GM23338 (cell line): ENCODE data around the gene COLQ. TPM values are rescaled to one million over a fixed set of nuclear protein-coding genes. Genes with fewer than 3 reads are reported as not detected.

ENCODE experiments used
- ATAC-seq: fragments of 200-7000 bp; cut with Tn5 transposase; 3 replicates; pipeline ENCODE4 v1.9.1; 2020
- DNase-seq: peaks from one replicate; pipeline ENCODE4 v3.0.0-alpha.2; 2015; ENCODE audit warnings: low spot score
- H2AFZ ChIP-seq: fragments of 200-600 bp; sonication (generic); 2 replicates; pipeline ENCODE4 v1.8.0; 2016; ENCODE audit warnings: antibody characterized with exemption, mild to moderate bottlenecking, moderate library complexity
- H3F3A ChIP-seq: fragments of 200-600 bp; sonication (generic); replicated peaks from 2 replicates; pipeline ENCODE4 v1.8.0; 2017; ENCODE audit warnings: antibody characterized with exemption, mixed run types, low read depth
- H3K27ac ChIP-seq: fragments of 200-600 bp; sonication (generic); 2 replicates; pipeline ENCODE4 v1.6.1; 2016; ENCODE audit warnings: low read depth
- H3K27me3 ChIP-seq: fragments of 200-600 bp; sonication (generic); 2 replicates; pipeline ENCODE4 v1.8.0; 2016; ENCODE audit warnings: mild to moderate bottlenecking, mixed run types, moderate library complexity; ENCODE audit not compliant: insufficient read depth
- H3K36me3 ChIP-seq: fragments of 200-600 bp; sonication (generic); 2 replicates; pipeline ENCODE4 v1.8.0; 2016; ENCODE audit warnings: mild to moderate bottlenecking; ENCODE audit not compliant: insufficient read depth
- H3K4me1 ChIP-seq: fragments of 200-600 bp; sonication (generic); 2 replicates; pipeline ENCODE4 v1.8.0; 2016; ENCODE audit warnings: mild to moderate bottlenecking, moderate library complexity; ENCODE audit not compliant: insufficient read depth
- H3K4me2 ChIP-seq: fragments of 200-600 bp; sonication (generic); 2 replicates; pipeline ENCODE4 v1.7.1; 2017; ENCODE audit warnings: mixed run types
- H3K4me3 ChIP-seq: fragments of 200-600 bp; sonication (generic); 2 replicates; pipeline ENCODE4 v1.6.1; 2016; ENCODE audit warnings: mixed run types
- H3K79me2 ChIP-seq: fragments of 200-600 bp; sonication (generic); replicated peaks from 2 replicates; pipeline ENCODE4 v1.8.0; 2017; ENCODE audit warnings: mild to moderate bottlenecking; ENCODE audit not compliant: insufficient read depth
- H3K9me2 ChIP-seq: fragments of 200-600 bp; sonication (generic); 2 replicates; pipeline ENCODE4 v1.8.0; 2017; ENCODE audit not compliant: insufficient read depth
- H4K20me1 ChIP-seq: fragments of 200-600 bp; sonication (generic); replicated peaks from 2 replicates; pipeline ENCODE4 v1.8.0; 2017; ENCODE audit warnings: mild to moderate bottlenecking; ENCODE audit not compliant: insufficient read depth
- H3K27ac Mint-ChIP-seq: 2 replicates; pipeline ENCODE4 v1.8.0; 2020; ENCODE audit warnings: inconsistent platforms, mild to moderate bottlenecking, moderate library complexity, mixed read lengths
- H3K27me3 Mint-ChIP-seq: 3 replicates; pipeline ENCODE4 v1.8.0; 2022; ENCODE audit warnings: low read depth, mild to moderate bottlenecking, moderate library complexity, mixed read lengths, inconsistent platforms; ENCODE audit not compliant: insufficient read depth, poor library complexity
- H3K36me3 Mint-ChIP-seq: 3 replicates; pipeline ENCODE4 v1.8.0; 2021; ENCODE audit warnings: low read depth, mild to moderate bottlenecking, inconsistent platforms, moderate library complexity, mixed read lengths
- H3K4me1 Mint-ChIP-seq: 3 replicates; pipeline ENCODE4 v1.8.0; 2020; ENCODE audit warnings: mild to moderate bottlenecking, inconsistent platforms, mixed read lengths
- H3K4me3 Mint-ChIP-seq: 3 replicates; pipeline ENCODE4 v1.8.0; 2021; ENCODE audit warnings: moderate library complexity, mild to moderate bottlenecking, inconsistent platforms, mixed read lengths
- H3K9me3 Mint-ChIP-seq: 3 replicates; pipeline ENCODE4 v1.8.0; 2020; ENCODE audit warnings: moderate library complexity, mild to moderate bottlenecking, inconsistent platforms, mixed read lengths
- CREB1 ChIP-seq: fragments of 250-450 bp; sonication (Bioruptor Pico); IDR thresholded peaks from 2 replicates; pipeline ENCODE4 v1.5.0; 2020; ENCODE audit warnings: low read depth, mild to moderate bottlenecking, moderate library complexity
- POLR2AphosphoS5 ChIP-seq: IDR thresholded peaks from 2 replicates; pipeline ENCODE4 v1.6.1; 2016; ENCODE audit warnings: antibody characterized with exemption, low read depth
- STAT1 ChIP-seq: IDR thresholded peaks from one replicate; pipeline ENCODE4 v1.6.1; 2016; ENCODE audit warnings: antibody characterized with exemption; ENCODE audit not compliant: unreplicated experiment
- ZNF331 ChIP-seq: fragments of 250-450 bp; sonication (Bioruptor Pico); IDR thresholded peaks from 2 replicates; pipeline ENCODE4 v1.5.0; 2020; ENCODE audit warnings: low read depth, mild to moderate bottlenecking, moderate library complexity
- polyA plus RNA-seq: library from polyadenylated mRNA; unstranded; fragments of >200 nt; fragmentation: Nextera tagmentation; extraction: Ambion mirVana; gene quantifications from 2 replicates; pipeline ENCODE4 v1.2.1, GENCODE V29; 2016
- total RNA-seq: library from RNA; depleted of rRNA; stranded (reverse); fragments of >200 nt; shearing (Covaris generic); gene quantifications from 2 replicates; pipeline ENCODE4 v1.2.3, GENCODE V29; 2014
- TF ChIP-seq, protein P1 (sequence below), 2 experiments: fragments of 200-600 bp in 1 of 2; sonication (generic) in 1 of 2; conservative IDR thresholded peaks; 2 replicates each; pipeline versions ENCODE4 v1.5.1 to v1.6.1; 2016 to 2017; ENCODE audit warnings: antibody characterized with exemption in 2 of 2, low read depth in 2 of 2, mild to moderate bottlenecking in 2 of 2, moderate library complexity in 1 of 2

COLQ gene
- total and polyA plus RNA-seq, 2 experiments from 2014 or later: 0.78 to 2.0 TPM

GRCh38 chr3:15557511-15557946 lies 36.0 kb upstream of the COLQ start:
- H3K27ac ChIP-seq: no peak overlapping the region
- H3K79me2 ChIP-seq: no peaks in the 10 kb centered on the region; the same call in 1 of the 2 replicates
- no peak overlapping the region for H2AFZ ChIP-seq
- H3K27ac Mint-ChIP-seq: peak overlapping the region; percentile 63; the same call in 1 of the 2 replicates
- no peaks in the 10 kb centered on the region; the same call in 1 of the 2 replicates for H3F3A ChIP-seq
- peak; percentile 82 for DNase-seq
- H3K36me3 ChIP-seq: peaks cover 2% of the 10 kb centered on the region; the same call in 1 of the 2 replicates
- H3K36me3 Mint-ChIP-seq: peaks cover 22% of the 10 kb centered on the region
- TF ChIP-seq, protein P1, sequence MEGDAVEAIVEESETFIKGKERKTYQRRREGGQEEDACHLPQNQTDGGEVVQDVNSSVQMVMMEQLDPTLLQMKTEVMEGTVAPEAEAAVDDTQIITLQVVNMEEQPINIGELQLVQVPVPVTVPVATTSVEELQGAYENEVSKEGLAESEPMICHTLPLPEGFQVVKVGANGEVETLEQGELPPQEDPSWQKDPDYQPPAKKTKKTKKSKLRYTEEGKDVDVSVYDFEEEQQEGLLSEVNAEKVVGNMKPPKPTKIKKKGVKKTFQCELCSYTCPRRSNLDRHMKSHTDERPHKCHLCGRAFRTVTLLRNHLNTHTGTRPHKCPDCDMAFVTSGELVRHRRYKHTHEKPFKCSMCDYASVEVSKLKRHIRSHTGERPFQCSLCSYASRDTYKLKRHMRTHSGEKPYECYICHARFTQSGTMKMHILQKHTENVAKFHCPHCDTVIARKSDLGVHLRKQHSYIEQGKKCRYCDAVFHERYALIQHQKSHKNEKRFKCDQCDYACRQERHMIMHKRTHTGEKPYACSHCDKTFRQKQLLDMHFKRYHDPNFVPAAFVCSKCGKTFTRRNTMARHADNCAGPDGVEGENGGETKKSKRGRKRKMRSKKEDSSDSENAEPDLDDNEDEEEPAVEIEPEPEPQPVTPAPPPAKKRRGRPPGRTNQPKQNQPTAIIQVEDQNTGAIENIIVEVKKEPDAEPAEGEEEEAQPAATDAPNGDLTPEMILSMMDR (conservative IDR thresholded peaks at IDR 0.05; ENCODE audit: low read depth in 2 of 2): peak; percentile 41 to 73
- TF ChIP-seq ZNF331 (CRISPR knock-in tag): no peak
- H3K27me3 ChIP-seq: no peaks in the 10 kb centered on the region
- peak; percentile 93 for ATAC-seq
- no peak overlapping the region for H3K4me2 ChIP-seq
- no peaks in the 10 kb centered on the region; the same call in none of the 2 replicates for H4K20me1 ChIP-seq
- no peaks in the 10 kb centered on the region for H3K4me1 ChIP-seq
- H3K4me3 Mint-ChIP-seq: no peak overlapping the region
- no peak overlapping the region for H3K4me3 ChIP-seq
- peaks cover 6% of the 10 kb centered on the region; the same call in 1 of the 3 replicates for H3K4me1 Mint-ChIP-seq
- no peaks in the 10 kb centered on the region for H3K9me3 Mint-ChIP-seq
- no peaks in the 10 kb centered on the region; the same call in 1 of the 2 replicates for H3K9me2 ChIP-seq
- H3K27me3 Mint-ChIP-seq: no peaks in the 10 kb centered on the region

DNA sequence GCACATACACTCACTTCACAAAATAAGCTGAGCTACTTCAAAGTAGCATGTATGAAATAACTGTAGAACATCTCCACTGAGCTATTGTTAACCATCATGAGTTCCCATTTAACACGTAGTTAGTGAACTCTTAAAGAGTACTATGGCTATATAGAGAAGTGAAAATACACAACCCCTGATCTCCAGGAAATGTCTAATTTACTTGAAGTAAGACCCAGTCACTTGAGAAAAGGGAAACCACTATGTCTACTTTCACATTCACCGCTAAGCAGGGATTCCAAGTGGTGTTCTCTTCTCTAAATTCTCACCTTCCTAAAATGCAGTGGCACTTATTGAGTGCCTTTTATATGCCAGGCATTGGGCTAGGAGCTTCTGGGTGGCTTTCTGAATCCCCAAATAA lies 35.0 kb upstream of the COLQ start:
- Histone ChIP-seq H3K27ac (no peak overlapping the region), H3K27me3 (no peaks in the 10 kb centered on the region), H2AFZ (no peak overlapping the region), H3K4me2 (no peak overlapping the region), H3K4me1 (no peaks in the 10 kb centered on the region), H3F3A (no peaks in the 10 kb centered on the region; the same call in 1 of the 2 replicates), H3K36me3 (no peaks in the 10 kb centered on the region; the same call in 1 of the 2 replicates), H3K9me2 (no peaks in the 10 kb centered on the region; the same call in 1 of the 2 replicates), H3K79me2 (no peaks in the 10 kb centered on the region; the same call in 1 of the 2 replicates), H4K20me1 (no peaks in the 10 kb centered on the region; the same call in none of the 2 replicates), H3K4me3 (no peak overlapping the region)
- peaks cover 6% of the 10 kb centered on the region; the same call in 1 of the 3 replicates for H3K4me1 Mint-ChIP-seq
- H3K27ac Mint-ChIP-seq: no peak overlapping the region
- H3K36me3 Mint-ChIP-seq: peaks cover 15% of the 10 kb centered on the region
- ATAC-seq (no peak), DNase-seq (no peak)
- H3K27me3 Mint-ChIP-seq: no peaks in the 10 kb centered on the region
- no peak overlapping the region for H3K4me3 Mint-ChIP-seq
- no peaks in the 10 kb centered on the region for H3K9me3 Mint-ChIP-seq
- TF ChIP-seq POLR2AphosphoS5 (no peak), CREB1 (no peak)

DNA sequence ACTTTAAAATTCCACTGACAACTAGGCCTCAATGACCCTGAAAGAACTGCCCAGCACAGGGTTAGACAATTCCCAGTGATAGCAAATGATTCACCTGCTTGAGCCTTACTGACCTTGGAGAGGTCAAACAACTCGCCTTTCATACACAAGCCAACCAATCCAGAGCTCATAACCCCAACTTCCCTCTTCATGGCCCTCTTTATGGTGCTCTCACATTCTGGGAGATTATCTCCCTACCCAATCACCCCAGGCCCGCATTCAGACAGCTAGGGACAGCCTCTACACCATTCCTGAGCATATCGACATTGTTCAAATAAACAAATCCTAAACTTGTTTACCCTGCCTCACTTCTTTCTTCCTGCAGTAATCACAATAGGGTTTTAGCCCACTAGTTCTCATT lies 32.2 kb upstream of the COLQ start:
- Histone ChIP-seq H3K4me2 (no peak overlapping the region), H3K4me3 (no peak overlapping the region), H4K20me1 (no peaks in the 10 kb centered on the region; the same call in none of the 2 replicates), H3K9me2 (no peaks in the 10 kb centered on the region; the same call in 1 of the 2 replicates), H3K4me1 (no peaks in the 10 kb centered on the region), H3K79me2 (no peaks in the 10 kb centered on the region; the same call in 1 of the 2 replicates), H3K27ac (no peak overlapping the region), H3K27me3 (no peaks in the 10 kb centered on the region), H2AFZ (no peak overlapping the region), H3K36me3 (no peaks in the 10 kb centered on the region), H3F3A (no peaks in the 10 kb centered on the region; the same call in 1 of the 2 replicates)
- no peak for DNase-seq
- no peak for ATAC-seq
- no peaks in the 10 kb centered on the region for H3K9me3 Mint-ChIP-seq
- no peak for TF ChIP-seq STAT1
- H3K27me3 Mint-ChIP-seq: no peaks in the 10 kb centered on the region
- H3K27ac Mint-ChIP-seq: peak overlapping the region; percentile 58; the same call in 1 of the 2 replicates
- no peaks in the 10 kb centered on the region; the same call in 2 of the 3 replicates for H3K36me3 Mint-ChIP-seq
- no peak overlapping the region for H3K4me3 Mint-ChIP-seq
- peaks cover 6% of the 10 kb centered on the region; the same call in 1 of the 3 replicates for H3K4me1 Mint-ChIP-seq
